Keratinocyte (primary cell): ENCODE measurements around the gene CLOCK.

Experiments
- CTCF ChIP-seq, 3 experiments: IDR thresholded peaks in 1 of 3; conservative IDR thresholded peaks in 1 of 3; optimal IDR thresholded peaks in 1 of 3; 2 replicates in 2 of 3; 3 replicates in 1 of 3; pipeline versions ENCODE3 to v1.5.1; 2011; ENCODE audit warnings: low read length in 3 of 3, mild to moderate bottlenecking in 3 of 3, moderate library complexity in 2 of 3, control low read depth in 1 of 3, inconsistent platforms in 1 of 3; ENCODE audit not compliant: insufficient read depth in 2 of 3; ENCODE audit errors: extremely low read depth in 1 of 3
- EZH2 ChIP-seq: IDR thresholded peaks from one replicate; pipeline ENCODE4 v1.6.1; 2012; ENCODE audit warnings: inconsistent platforms, mild to moderate bottlenecking, low read length, moderate library complexity

GRCh38 chr4:55437356-55437796, 109.3 kb downstream of the CLOCK start:
- TF ChIP-seq CTCF (optimal IDR thresholded peaks at IDR 0.05 in 1 of 3, IDR thresholded peaks at IDR 0.05 in 1 of 3, conservative IDR thresholded peaks at IDR 0.05 in 1 of 3; ENCODE audit: extremely low read depth in 1 of 3, insufficient read depth in 2 of 3, low read length in 3 of 3) (no peak), EZH2 (no peak)
